CD8-positive, alpha-beta memory T cell (primary cell): Measurements from ENCODE around the gene GALNT3. TPM values are rescaled to one million over a fixed set of nuclear protein-coding genes. Genes with fewer than 3 reads are reported as not detected.

Experiments
- CTCF ChIA-PET: fragments of 350-600 bp; sonication (Branson Sonifier 250); formaldehyde crosslinking; loops from one replicate; lab custom pipeline; 2021; ENCODE audit warnings: antibody characterized with exemption; lab: Charles Lee
- POLR2A ChIA-PET: fragments of 350-600 bp; sonication (Branson Sonifier 250); formaldehyde crosslinking; loops from one replicate; lab custom pipeline; 2021; ENCODE audit warnings: antibody characterized with exemption; lab: Charles Lee
- DNase-seq, 5 donors: peaks; one replicate each; pipeline versions ENCODE4 v3.0.0 to v3.0.0-alpha.2; 2020 to 2022; ENCODE audit warnings: mixed read lengths in 1 of 5
- H3K27ac ChIP-seq: one replicate; pipeline ENCODE4 v1.7.0; 2013; ENCODE audit warnings: low read depth, mild to moderate bottlenecking, low read length, moderate library complexity
- H3K27me3 ChIP-seq: 2 replicates; pipeline ENCODE4 v1.7.0; 2013; ENCODE audit warnings: low read length, mild to moderate bottlenecking; ENCODE audit not compliant: insufficient read depth, poor library complexity, severe bottlenecking
- H3K36me3 ChIP-seq: 2 replicates; pipeline ENCODE4 v1.7.0; 2013; ENCODE audit warnings: mild to moderate bottlenecking, low read length, moderate library complexity; ENCODE audit not compliant: insufficient read depth
- H3K4me1 ChIP-seq: 2 replicates; pipeline ENCODE4 v1.7.0; 2013; ENCODE audit warnings: mild to moderate bottlenecking, low read length, moderate library complexity; ENCODE audit not compliant: insufficient read depth
- H3K4me3 ChIP-seq: 2 replicates; pipeline ENCODE4 v1.7.0; 2013; ENCODE audit warnings: mild to moderate bottlenecking, low read length
- H3K9me3 ChIP-seq: 2 replicates; pipeline ENCODE4 v1.7.0; 2013; ENCODE audit warnings: mild to moderate bottlenecking, low read length
- H3K27ac Mint-ChIP-seq, 8 donors: one replicate each; pipeline ENCODE4 v1.8.0; 2020 to 2021; ENCODE audit warnings: mixed read lengths in 8 of 8, mild to moderate bottlenecking in 6 of 8, inconsistent platforms in 3 of 8, moderate library complexity in 3 of 8
- H3K27me3 Mint-ChIP-seq, 2 donors: one replicate each; pipeline ENCODE4 v1.8.0; 2020 to 2021; ENCODE audit warnings: mixed read lengths in 2 of 2, mild to moderate bottlenecking in 1 of 2, moderate library complexity in 1 of 2
- H3K36me3 Mint-ChIP-seq, 3 donors: one replicate each; pipeline ENCODE4 v1.8.0; 2020 to 2021; ENCODE audit warnings: mixed read lengths in 3 of 3, inconsistent platforms in 1 of 3, mild to moderate bottlenecking in 1 of 3
- H3K4me1 Mint-ChIP-seq, 3 donors: one replicate each; pipeline ENCODE4 v1.8.0; 2020 to 2021; ENCODE audit warnings: mixed read lengths in 3 of 3, inconsistent platforms in 1 of 3, mild to moderate bottlenecking in 1 of 3
- H3K4me3 Mint-ChIP-seq, 7 donors: one replicate each; pipeline ENCODE4 v1.8.0; 2020 to 2021; ENCODE audit warnings: mixed read lengths in 7 of 7, mild to moderate bottlenecking in 6 of 7, moderate library complexity in 4 of 7, inconsistent platforms in 2 of 7
- H3K9me3 Mint-ChIP-seq, 5 donors: one replicate each; pipeline ENCODE4 v1.8.0; 2020 to 2022; ENCODE audit warnings: mixed read lengths in 5 of 5, mild to moderate bottlenecking in 3 of 5, moderate library complexity in 2 of 5, inconsistent platforms in 1 of 5
- polyA plus RNA-seq: library from polyadenylated mRNA; unstranded; fragments of 300-500 nt; fragmentation: Illumina TruSeq; gene quantifications from one replicate; pipeline ENCODE4 v1.2.3, GENCODE V29; 2021
- total RNA-seq, 2 experiments: library from RNA; stranded (reverse); gene quantifications; one replicate each; pipeline ENCODE4 v1.2.3, GENCODE V29; 2021

The GALNT3 gene
- total and polyA plus RNA-seq, 3 experiments from 2014 or later, result 2.2 to 3.2 (median 3.0) TPM

- no peak overlapping the region for H3K4me3 Mint-ChIP-seq
- peaks cover 4 to 16% of the 10 kb centered on the region in 2 donors for H3K27me3 Mint-ChIP-seq
- no peaks in the 10 kb centered on the region for H3K4me1 Mint-ChIP-seq
- peaks cover 0 to 2% (median 0%) of the 10 kb centered on the region in 3 donors for H3K36me3 Mint-ChIP-seq
- Histone ChIP-seq H3K4me1 (no peaks in the 10 kb centered on the region), H3K36me3 (no peaks in the 10 kb centered on the region), H3K4me3 (no peak overlapping the region), H3K27me3 (no peaks in the 10 kb centered on the region), H3K27ac (no peak overlapping the region), H3K9me3 (no peaks in the 10 kb centered on the region)
- DNase-seq, result no peak
- H3K9me3 Mint-ChIP-seq, result peaks cover 0 to under 1% (median 0%) of the 10 kb centered on the region in 5 donors
- ChIA-PET POLR2A (no interaction called here), CTCF (interaction anchor here (1.0 kb wide), 1 partner anchor 12 kb away, joined by 3 read pairs; no protein-coding TSS in a partner anchor)
- no peak overlapping the region for H3K27ac Mint-ChIP-seq
Observed at GRCh38 chr2:165827016-165827920, 33.2 kb upstream of the GALNT3 start.

DNA sequence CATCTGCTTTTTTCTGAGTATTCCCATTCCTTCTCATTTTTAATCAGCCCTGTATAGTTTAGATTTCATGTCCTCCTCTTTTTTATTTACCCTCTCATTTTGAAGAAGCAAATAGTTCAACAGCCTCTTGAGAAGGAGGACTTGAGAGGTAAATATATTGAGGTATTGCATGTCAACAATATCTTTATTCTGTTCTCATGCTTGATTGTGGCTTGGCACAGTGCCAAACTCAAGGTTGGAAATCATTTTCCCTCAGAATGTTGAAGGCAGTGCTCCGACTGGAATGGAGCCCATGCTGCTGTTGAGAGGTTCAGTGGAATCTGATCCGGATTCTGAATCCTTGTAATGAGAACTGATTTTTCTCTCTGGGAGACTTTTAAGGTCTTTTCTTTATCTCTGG lies 31.0 kb upstream of the GALNT3 start:
- no peaks in the 10 kb centered on the region for H3K9me3 ChIP-seq
- no peaks in the 10 kb centered on the region for H3K27me3 ChIP-seq
- DNase-seq, result no peak
- H3K4me1 ChIP-seq, result no peaks in the 10 kb centered on the region
- Mint-ChIP-seq H3K9me3 (peaks cover 0 to 2% (median 0%) of the 10 kb centered on the region in 5 donors), H3K4me3 (no peak overlapping the region), H3K27me3 (peaks cover 4 to 15% of the 10 kb centered on the region in 2 donors), H3K36me3 (no peaks in the 10 kb centered on the region), H3K4me1 (no peaks in the 10 kb centered on the region), H3K27ac (no peak overlapping the region)
- no peak overlapping the region for H3K4me3 ChIP-seq
- POLR2A ChIA-PET, result no interaction called here
- H3K36me3 ChIP-seq, result no peaks in the 10 kb centered on the region
- H3K27ac ChIP-seq, result no peak overlapping the region
- CTCF ChIA-PET, result no interaction called here

- Histone ChIP-seq H3K4me1 (no peaks in the 10 kb centered on the region), H3K27ac (no peak overlapping the region), H3K4me3 (no peak overlapping the region), H3K9me3 (no peaks in the 10 kb centered on the region), H3K27me3 (no peaks in the 10 kb centered on the region), H3K36me3 (no peaks in the 10 kb centered on the region)
- ChIA-PET POLR2A (no interaction called here), CTCF (no interaction called here)
- H3K27me3 Mint-ChIP-seq, result peaks cover 4 to 16% of the 10 kb centered on the region in 2 donors
- no peak overlapping the region for H3K27ac Mint-ChIP-seq
- H3K4me1 Mint-ChIP-seq, result no peaks in the 10 kb centered on the region
- peaks cover 0 to 2% (median 0%) of the 10 kb centered on the region in 5 donors for H3K9me3 Mint-ChIP-seq
- no peak overlapping the region for H3K4me3 Mint-ChIP-seq
- H3K36me3 Mint-ChIP-seq, result peaks cover 0 to 9% (median 6%) of the 10 kb centered on the region in 3 donors
- DNase-seq, result no peak
Observed at GRCh38 chr2:165820296-165820695, 26.2 kb upstream of the GALNT3 start.

GRCh38 chr2:165818920-165819319 lies 24.9 kb upstream of the GALNT3 start:
- no peak overlapping the region for H3K4me3 ChIP-seq
- DNase-seq, result no peak
- H3K4me1 Mint-ChIP-seq, result no peaks in the 10 kb centered on the region
- ChIA-PET CTCF (no interaction called here), POLR2A (no interaction called here)
- H3K27ac Mint-ChIP-seq, result no peak overlapping the region
- no peak overlapping the region for H3K27ac ChIP-seq
- H3K36me3 ChIP-seq, result no peaks in the 10 kb centered on the region
- H3K4me3 Mint-ChIP-seq, result no peak overlapping the region
- peaks cover 0 to 2% (median 0%) of the 10 kb centered on the region in 5 donors for H3K9me3 Mint-ChIP-seq
- peaks cover 0 to 12% of the 10 kb centered on the region in 2 donors for H3K27me3 Mint-ChIP-seq
- H3K9me3 ChIP-seq, result no peaks in the 10 kb centered on the region
- no peaks in the 10 kb centered on the region for H3K4me1 ChIP-seq
- H3K27me3 ChIP-seq, result no peaks in the 10 kb centered on the region
- peaks cover 0 to 9% (median 6%) of the 10 kb centered on the region in 3 donors for H3K36me3 Mint-ChIP-seq

DNA sequence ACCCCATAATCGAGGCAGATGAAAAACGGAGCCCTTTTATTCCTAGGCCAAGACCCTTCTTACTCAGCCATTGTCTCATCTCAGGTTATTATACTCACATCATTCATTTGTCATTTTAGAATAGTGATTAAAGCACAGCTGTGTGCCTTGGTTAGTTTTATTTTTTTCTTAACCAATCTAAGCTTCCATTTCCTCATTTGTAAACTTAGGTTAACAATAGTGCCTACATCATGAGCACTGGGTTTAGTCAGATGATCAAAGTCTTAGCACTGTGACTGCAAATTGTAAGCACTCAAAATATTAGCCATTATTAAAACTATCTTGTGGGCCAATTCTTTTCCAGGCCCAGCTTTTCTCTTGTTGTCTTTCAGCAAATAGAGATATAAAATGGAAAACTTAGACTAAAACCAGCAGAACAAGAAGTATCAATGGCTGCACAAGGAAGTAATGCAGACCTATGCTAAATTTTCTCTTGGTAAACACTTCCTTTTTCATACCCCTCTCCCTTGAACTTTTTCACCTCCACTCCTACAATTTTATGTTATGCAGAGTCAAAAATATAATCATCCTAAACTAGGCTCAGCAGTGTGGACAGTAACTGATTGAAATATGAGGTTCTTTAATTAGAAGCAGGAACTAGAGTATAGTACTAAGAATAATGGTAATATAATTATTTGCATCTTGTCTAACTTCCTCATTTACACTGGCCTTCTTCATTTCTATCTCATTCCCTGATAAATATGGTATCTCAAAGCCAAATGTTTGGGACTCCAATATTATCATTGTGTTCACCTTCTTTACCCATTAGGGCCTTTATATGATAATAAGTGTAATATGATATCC lies 21.5 kb upstream of the GALNT3 start:
- Mint-ChIP-seq H3K27ac (no peak overlapping the region), H3K9me3 (no peaks in the 10 kb centered on the region), H3K4me3 (no peak overlapping the region), H3K27me3 (peaks cover 0 to 8% of the 10 kb centered on the region in 2 donors), H3K4me1 (no peaks in the 10 kb centered on the region), H3K36me3 (peaks cover 0 to 9% (median 6%) of the 10 kb centered on the region in 3 donors)
- Histone ChIP-seq H3K36me3 (no peaks in the 10 kb centered on the region), H3K9me3 (no peaks in the 10 kb centered on the region), H3K4me3 (no peak overlapping the region), H3K4me1 (no peaks in the 10 kb centered on the region), H3K27me3 (no peaks in the 10 kb centered on the region), H3K27ac (no peak overlapping the region)
- ChIA-PET CTCF (no interaction called here), POLR2A (no interaction called here)
- no peak for DNase-seq

- ChIA-PET POLR2A (no interaction called here), CTCF (no interaction called here)
- H3K27me3 ChIP-seq, result no peaks in the 10 kb centered on the region
- DNase-seq, result no peak
- no peak overlapping the region for H3K4me3 Mint-ChIP-seq
- no peak overlapping the region for H3K4me3 ChIP-seq
- no peaks in the 10 kb centered on the region for H3K9me3 ChIP-seq
- no peaks in the 10 kb centered on the region for H3K4me1 Mint-ChIP-seq
- H3K27ac ChIP-seq, result no peak overlapping the region
- no peaks in the 10 kb centered on the region for H3K36me3 ChIP-seq
- peaks cover 0 to 4% of the 10 kb centered on the region in 2 donors for H3K27me3 Mint-ChIP-seq
- H3K9me3 Mint-ChIP-seq, result no peaks in the 10 kb centered on the region
- H3K36me3 Mint-ChIP-seq, result peaks cover 0 to 9% (median 6%) of the 10 kb centered on the region in 3 donors
- H3K27ac Mint-ChIP-seq, result no peak overlapping the region
- H3K4me1 ChIP-seq, result no peaks in the 10 kb centered on the region
Observed at GRCh38 chr2:165814473-165814872, 20.4 kb upstream of the GALNT3 start.

- Histone ChIP-seq H3K9me3 (no peaks in the 10 kb centered on the region), H3K27me3 (no peaks in the 10 kb centered on the region), H3K36me3 (no peaks in the 10 kb centered on the region), H3K27ac (no peak overlapping the region), H3K4me1 (no peaks in the 10 kb centered on the region), H3K4me3 (no peak overlapping the region)
- ChIA-PET CTCF (interaction anchor here (0.8 kb wide), 1 partner anchor 11 kb away, joined by 3 read pairs; no protein-coding TSS in a partner anchor), POLR2A (no interaction called here)
- H3K9me3 Mint-ChIP-seq, result no peaks in the 10 kb centered on the region
- H3K27me3 Mint-ChIP-seq, result no peaks in the 10 kb centered on the region
- peaks cover 0 to 6% (median 0%) of the 10 kb centered on the region in 3 donors for H3K36me3 Mint-ChIP-seq
- no peak for DNase-seq
- no peak overlapping the region for H3K27ac Mint-ChIP-seq
- H3K4me3 Mint-ChIP-seq, result no peak overlapping the region
- no peaks in the 10 kb centered on the region for H3K4me1 Mint-ChIP-seq
Observed at GRCh38 chr2:165811592-165812370, 17.7 kb upstream of the GALNT3 start.
